GM12875 (cell line): ENCODE measurements around the gene PACRG.

Source experiments
- H3K4me3 ChIP-seq: one replicate; pipeline ENCODE4 v1.5.1; 2011; ENCODE audit warnings: low read depth, low read length, control low read depth
- TF ChIP-seq, protein P1 (sequence below): IDR thresholded peaks from 2 replicates; pipeline ENCODE4 v1.5.1; 2011; ENCODE audit warnings: low read depth, mild to moderate bottlenecking, control low read depth, inconsistent platforms, low read length, moderate library complexity, borderline replicate concordance; ENCODE audit not compliant: insufficient read depth

Gene PACRG

DNA sequence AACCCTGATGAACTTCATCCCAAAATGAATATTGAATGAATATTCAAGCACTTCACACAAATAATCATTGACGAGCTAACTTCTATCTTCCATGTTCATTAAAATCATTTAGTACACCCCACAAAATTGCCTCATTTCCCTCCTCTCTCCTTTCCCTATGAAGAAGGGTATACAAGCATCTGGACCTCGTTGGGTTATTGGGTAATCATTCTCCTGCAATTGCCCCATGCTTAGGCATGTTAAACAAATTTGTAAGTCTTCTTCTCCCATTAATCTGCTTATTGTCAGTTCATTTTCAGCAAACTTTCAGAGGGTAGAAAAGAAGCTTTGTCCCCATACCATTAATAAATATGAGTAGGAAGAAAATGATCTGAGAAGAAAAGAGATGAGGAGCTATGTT, 27.8 kb upstream of the PACRG start:
- H3K4me3 ChIP-seq: no peak overlapping the region
- TF ChIP-seq, protein P1, sequence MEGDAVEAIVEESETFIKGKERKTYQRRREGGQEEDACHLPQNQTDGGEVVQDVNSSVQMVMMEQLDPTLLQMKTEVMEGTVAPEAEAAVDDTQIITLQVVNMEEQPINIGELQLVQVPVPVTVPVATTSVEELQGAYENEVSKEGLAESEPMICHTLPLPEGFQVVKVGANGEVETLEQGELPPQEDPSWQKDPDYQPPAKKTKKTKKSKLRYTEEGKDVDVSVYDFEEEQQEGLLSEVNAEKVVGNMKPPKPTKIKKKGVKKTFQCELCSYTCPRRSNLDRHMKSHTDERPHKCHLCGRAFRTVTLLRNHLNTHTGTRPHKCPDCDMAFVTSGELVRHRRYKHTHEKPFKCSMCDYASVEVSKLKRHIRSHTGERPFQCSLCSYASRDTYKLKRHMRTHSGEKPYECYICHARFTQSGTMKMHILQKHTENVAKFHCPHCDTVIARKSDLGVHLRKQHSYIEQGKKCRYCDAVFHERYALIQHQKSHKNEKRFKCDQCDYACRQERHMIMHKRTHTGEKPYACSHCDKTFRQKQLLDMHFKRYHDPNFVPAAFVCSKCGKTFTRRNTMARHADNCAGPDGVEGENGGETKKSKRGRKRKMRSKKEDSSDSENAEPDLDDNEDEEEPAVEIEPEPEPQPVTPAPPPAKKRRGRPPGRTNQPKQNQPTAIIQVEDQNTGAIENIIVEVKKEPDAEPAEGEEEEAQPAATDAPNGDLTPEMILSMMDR: no peak

DNA sequence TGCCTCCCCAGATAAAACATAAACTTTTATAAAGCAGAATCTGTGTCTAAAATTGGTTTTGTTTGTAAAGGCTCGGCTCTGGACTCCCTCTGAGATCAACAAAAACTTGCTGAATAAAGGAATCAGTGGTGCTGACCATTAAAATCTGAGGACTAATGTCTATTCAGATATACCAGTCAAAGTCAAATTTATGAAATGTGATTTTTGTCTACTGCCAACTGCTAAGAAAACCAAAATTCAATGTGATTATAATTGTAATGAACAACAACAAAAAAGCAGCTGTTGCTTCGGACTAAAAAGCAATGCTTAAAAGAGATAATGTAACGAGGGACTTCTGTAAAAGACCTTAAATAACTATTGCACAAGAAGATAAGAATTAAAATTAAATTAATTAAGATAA, 26.8 kb upstream of the PACRG start:
- TF ChIP-seq, protein P1: no peak
- H3K4me3 ChIP-seq: no peak overlapping the region

DNA sequence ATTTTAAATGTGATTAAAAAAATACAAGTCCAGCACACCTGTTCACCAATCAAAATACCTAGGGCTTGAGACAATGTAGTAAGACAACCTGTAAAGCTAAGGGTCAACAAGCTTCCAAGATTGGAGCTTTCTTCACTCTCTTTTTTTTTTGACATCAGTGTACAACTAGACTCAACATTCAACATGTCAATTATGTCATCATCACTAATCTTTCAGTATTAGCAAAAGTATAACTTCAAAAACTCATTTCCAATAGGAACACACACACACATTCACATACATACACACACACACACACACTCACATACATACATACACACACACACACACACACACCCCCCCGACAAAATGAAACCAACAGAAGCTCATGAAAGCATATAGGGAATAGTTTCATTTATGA, 26.2 kb upstream of the PACRG start:
- no peak overlapping the region for H3K4me3 ChIP-seq
- TF ChIP-seq, protein P1: no peak

DNA sequence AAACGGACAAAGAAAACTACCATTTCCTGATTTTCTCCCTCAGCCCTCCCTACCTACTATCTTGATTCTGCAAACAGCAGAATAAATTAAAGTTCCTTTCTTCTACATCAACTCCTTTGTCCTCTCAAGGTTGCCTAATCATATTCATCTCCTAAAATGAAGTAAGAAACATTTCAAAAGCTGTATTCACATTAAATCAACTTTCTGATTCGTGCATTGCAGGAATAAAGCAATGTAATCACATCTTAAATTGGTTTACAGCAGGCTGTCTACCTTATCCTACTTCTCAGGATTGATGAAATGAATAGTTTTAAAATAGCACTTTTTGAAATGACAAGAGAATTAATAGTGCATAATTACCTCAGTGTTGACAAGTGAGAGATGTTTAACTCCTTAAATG, 25.3 kb upstream of the PACRG start:
- H3K4me3 ChIP-seq: no peak overlapping the region
- TF ChIP-seq, protein P1: no peak

DNA sequence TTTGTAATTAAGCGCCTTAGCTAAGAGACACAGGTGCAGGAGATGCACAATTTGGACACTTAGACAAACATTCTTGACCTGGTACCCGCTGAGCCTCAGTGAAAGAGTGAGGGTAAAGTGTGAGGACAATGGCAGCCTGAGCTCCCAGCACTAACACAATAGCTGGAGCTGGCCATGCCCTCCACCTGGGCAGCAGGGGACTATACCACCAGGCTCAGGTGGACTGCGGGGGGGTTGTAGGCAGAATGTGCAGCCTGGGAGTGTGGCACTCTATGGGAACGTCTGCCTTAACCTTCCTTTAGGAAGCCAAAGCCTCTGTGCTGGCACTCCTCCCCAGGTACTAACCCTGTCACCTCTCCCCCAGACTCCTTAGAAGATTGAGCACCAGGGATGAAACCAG, 23.8 kb upstream of the PACRG start:
- TF ChIP-seq, protein P1: no peak
- no peak overlapping the region for H3K4me3 ChIP-seq

DNA sequence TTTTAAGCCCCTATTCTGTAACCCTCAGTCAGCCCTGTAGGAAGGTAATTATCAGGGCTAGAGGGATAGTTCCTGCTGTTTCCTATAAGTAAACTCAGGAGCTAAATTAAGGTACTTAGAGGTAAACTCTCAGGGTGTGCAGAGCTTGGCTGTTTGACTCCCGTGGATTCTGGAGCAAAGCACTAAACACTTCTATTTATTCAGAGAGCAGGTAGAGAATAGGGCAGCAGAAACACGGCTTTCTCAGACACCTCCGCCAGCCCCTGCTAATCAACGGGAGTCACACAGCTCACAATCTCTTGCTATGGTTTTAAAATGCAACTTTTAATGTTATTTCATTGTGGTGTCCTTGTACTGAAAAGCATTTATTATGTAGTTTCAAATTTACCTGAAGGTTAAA, 22.0 kb upstream of the PACRG start:
- TF ChIP-seq, protein P1: no peak
- H3K4me3 ChIP-seq: no peak overlapping the region

DNA sequence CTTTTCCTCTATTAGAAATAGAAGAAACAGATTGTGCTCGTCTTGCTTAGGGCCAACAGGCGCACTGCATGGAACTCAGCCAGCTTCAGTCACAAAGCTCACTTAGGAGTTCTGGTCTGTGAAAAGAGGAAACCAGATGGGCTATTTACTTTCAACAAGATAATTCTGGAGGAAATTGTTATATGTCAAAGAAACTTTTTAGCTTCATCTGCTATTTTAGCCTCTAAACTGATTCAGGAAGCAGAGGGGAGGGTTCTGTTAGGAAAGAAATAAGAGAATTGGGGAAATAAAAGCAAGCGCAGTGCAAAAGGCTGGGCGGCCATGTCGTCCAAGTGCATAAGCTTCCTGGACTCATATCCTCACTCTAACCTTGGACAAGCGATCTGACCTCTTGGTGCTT, 21.5 kb upstream of the PACRG start:
- no peak overlapping the region for H3K4me3 ChIP-seq
- TF ChIP-seq, protein P1: no peak
